ENCODE results near the gene RTN4RL1.
"Not testable (repeated sequence)": the region's sequence is repeated elsewhere in the genome, so short reads cannot be mapped to it uniquely, and the experiment has no call there.

The RTN4RL1 gene

DNA sequence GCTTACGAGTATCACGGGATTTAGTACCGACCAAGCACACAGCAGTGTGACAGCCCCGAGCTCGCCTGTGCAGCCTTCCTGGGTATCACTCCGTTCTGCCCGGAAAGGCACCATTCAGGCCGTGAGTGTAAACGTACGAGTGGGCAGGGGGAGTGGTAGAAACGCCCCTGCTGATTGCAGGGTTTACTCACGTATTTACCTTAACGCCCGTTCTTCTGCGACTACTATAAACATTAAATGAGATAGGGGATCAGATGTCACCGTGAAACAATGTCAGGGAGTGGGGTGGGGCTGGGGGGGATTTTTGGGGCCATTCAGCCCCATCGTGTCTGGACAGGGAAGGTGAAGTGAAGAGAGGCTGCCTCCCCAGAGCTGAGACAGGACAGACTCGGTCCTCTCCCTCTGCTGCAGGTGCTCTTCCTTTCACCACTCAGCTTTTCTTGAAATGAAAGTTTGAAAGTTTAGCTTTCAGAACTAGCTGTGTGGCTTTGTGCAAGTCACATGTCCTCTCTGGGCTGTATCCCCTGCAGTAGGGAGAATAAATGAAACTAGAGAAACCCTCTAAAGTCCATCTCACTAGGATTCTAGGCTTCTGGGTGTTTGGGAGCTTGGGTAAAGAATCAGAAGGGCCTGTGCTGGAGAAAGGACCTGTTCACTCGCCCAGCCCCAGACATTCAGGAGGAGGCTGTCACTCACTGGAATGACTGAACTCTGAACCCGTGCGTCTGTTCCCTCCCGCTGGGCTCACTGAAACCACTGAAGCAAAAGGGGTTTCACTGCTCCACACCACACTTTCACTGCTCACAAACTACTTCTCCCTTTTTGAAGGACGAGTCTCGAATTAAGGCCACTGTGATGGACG lies 128.7 kb downstream of the RTN4RL1 start:
- no peak for TF ChIP-seq POLR2A (IDR thresholded peaks at IDR 0.05; ENCODE audit: low read depth, low read length)
- DNase-seq (ENCODE audit: insufficient read length, low spot score) (no peak), FAIRE-seq (no peak)

DNA sequence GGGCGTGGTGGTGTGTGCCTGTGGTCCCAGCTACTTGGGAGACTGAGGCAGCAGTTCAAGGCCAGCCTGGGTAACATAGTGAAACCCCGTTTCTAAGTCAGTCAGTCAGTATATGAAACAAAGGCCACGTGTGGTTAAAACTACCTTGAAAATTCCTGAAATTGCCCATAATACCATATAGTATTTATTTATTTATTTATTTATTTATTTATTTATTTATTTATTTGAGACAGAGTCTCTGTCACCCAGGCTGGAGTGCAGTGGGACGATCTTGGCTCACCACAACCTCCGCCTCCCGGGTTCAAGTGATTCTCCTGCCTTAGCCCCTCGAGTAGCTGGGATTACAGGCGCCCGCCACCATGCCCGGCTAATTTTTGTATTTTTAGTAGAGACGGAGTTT lies 129.7 kb downstream of the RTN4RL1 start:
- not testable (repeated sequence) for FAIRE-seq; DNase-seq (ENCODE audit: insufficient read length, low spot score)

DNA sequence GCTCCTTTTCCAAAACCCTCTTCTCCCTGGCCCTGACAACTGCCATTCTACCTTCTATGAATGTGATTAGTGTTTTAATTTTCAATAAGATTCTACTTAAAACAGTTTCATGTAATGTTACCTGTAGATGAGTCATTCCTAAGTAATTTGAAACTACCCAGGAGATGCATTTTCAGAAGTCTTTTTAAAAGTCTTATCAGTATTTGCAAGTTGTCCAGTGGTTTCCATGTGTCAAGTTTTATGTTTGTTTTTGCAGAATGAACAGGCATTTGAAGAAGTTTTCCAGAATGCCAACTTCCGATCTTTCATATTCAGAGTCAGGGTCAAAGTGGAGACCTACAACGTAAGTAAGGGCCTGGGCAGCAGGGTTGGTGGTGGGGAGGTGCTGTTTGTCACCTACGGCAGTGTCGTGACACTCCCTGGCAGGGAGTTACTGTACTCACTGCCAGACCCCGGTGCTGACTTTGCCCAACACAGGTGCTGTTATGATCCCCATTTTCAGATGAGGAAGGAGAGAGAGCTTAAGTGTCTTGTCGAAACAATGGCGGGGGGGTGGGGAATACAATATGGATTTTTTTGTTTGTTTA lies 130.3 kb downstream of the RTN4RL1 start:
- FAIRE-seq (no peak), DNase-seq (ENCODE audit: insufficient read length, low spot score) (no peak)
- no peak for TF ChIP-seq POLR2A (IDR thresholded peaks at IDR 0.05; ENCODE audit: low read depth, low read length)

DNA sequence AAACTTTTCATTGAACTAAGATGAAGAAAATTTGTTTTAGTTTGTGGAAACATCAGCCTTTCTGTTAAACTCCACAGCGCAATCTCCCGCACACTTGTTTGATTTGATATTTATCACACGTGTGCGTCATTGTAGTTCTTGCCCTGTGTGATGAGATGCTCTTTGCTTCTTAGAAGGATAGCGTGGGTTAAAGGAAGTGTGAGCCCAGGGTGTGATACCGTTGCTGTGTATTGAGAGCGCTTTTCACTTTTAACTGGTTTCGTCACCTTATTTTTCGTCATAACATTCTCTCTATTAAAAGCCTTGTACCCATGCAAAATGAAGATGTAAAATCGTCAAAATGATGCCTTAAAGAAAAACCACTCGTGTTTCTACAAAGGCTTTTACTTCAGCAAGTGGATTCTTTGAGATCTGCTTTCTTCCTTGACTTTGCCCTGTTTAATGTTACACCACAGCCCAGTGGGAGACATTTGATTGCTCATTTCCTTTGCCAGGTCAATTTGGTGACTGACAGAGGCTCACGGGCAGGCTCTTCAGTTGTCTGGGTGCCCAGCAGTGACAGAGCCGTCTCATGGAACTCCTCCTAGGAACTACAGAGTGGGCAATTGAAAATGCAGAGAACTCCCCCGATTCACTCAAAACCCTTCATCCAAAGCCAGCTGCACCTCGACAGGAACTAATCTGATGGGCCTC lies 134.2 kb downstream of the RTN4RL1 start:
- FAIRE-seq (no peak), DNase-seq (ENCODE audit: insufficient read length, low spot score) (no peak)

DNA sequence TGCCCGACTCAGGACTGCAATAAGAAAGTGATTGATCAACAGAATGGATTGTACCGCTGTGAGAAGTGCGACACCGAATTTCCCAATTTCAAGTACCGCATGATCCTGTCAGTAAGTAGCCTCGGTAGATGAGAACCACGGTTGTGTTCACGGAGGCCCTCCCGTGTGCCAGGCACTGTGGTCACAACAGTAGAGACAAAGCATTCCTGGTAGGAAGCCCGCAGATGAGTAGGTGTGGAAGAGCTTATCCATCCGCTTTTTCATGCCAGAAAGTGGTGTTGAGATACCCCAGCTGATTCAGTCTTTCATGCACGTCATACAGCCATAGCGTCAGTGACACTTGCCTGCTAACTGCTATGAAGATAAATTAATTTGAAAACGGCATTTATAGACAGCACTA lies 136.4 kb downstream of the RTN4RL1 start:
- no peak for TF ChIP-seq POLR2A (IDR thresholded peaks at IDR 0.05; ENCODE audit: low read depth, low read length)
- DNase-seq (ENCODE audit: insufficient read length, low spot score) = no peak
- no peak for FAIRE-seq

More for the DNA sequence above, 134.2 kb downstream of the RTN4RL1 start:
- TF ChIP-seq POLR2A (IDR thresholded peaks at IDR 0.05; ENCODE audit: low read depth, low read length) = no peak
